ENCODE results near the gene FZD8.

DNA sequence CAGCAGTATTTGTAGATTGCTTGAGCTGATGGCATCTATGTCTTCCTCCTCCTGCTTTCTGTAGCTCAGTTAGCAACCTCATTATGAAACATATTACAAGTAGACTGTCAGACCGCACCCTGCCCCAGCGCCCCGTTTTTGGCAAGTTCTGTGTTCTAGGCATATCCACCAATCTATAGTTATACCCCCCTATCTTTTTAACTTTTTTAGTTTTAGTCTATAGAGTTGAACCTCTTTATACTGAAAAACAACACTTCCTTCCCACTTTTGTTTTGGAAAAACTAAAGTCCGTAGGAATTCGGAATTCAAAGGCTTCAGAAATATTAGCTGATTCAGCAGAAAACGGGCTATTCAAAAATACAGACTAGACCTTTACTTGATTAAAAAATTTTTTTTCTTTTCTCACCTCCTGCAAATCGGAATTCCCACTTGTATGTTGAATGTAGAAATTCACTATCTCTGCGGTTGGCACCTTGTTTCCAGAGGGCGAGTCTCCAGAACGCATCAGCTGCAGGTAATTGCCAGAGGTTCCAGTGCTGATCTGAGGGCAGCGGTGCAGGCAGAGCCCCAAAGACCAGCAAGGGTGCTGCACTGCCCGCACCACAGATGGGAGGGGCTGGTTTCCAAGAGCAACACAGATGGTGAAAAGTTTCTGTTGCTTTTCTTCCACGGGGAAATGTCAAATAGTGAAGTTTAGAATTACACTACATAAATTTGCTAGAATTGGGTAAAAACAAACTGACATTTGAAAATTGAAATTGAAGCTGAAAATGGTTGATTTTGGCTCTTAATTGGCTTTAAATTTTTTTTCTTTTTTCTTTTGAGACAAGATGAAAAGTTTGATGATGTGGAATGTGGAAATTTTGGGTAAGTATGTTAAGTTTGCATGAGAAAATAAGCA, 2.2 kb upstream of the FZD8 start:
- TF ChIP-seq POLR2AphosphoS5 (IDR thresholded peaks at IDR 0.05; ENCODE audit: borderline replicate concordance, low read depth, low read length): no peak
- no peak for TF ChIP-seq EZH2 (IDR thresholded peaks at IDR 0.05)

All from SK-N-MC (cell line).